Uterus (tissue), 2 donors: Measurements from ENCODE around the gene THSD4.

Experiments
- CTCF ChIP-seq, 4 experiments: fragments of 200-600 bp in 2 of 4; fragments of 450-650 bp in 2 of 4; sonication (generic) in 2 of 4; IDR thresholded peaks; one replicate each; pipeline ENCODE4 v1.5.1; 2016 to 2019; ENCODE audit warnings: antibody characterized with exemption in 4 of 4, mild to moderate bottlenecking in 2 of 4, moderate library complexity in 1 of 4
- POLR2A ChIP-seq, 2 donors: fragments of 450-650 bp; IDR thresholded peaks; one replicate each; pipeline ENCODE4 v1.6.1; 2016; ENCODE audit warnings: antibody characterized with exemption in 2 of 2, mild to moderate bottlenecking in 1 of 2, moderate library complexity in 1 of 2

GRCh38 chr15:71329497-71330260 is 214.4 kb downstream of the THSD4 start:
- no peak for TF ChIP-seq CTCF (IDR thresholded peaks at IDR 0.05)
- TF ChIP-seq POLR2A (IDR thresholded peaks at IDR 0.05) = no peak
